ENCODE data around the gene FMO5.
"Not testable (repeated sequence)": the region's sequence is repeated elsewhere in the genome, so short reads cannot be mapped to it uniquely, and the experiment has no call there.

Gene FMO5

DNA sequence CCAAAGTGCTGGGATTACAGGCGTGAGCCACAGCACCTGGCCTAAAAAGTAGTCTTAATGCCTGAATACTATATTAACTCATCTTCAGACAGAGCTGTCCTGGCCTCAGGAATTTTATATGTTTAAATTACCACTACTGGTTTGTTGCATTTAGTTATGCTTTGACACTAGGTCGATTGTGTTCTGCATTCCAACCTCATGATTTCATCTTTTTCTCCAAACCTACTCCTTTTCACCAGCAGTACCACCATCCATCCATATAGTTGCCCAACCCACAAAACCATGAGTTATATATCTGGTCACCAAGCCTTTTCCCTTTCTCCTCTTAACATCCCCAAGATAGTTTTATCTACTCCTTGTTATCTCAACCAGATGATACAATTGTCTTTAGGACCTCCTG lies 22.6 kb downstream of the FMO5 start:
- DNase-seq (ENCODE audit: insufficient read length, low spot score), result no peak
- TF ChIP-seq POLR2A (IDR thresholded peaks at IDR 0.05; ENCODE audit: low read depth, low read length), result no peak
- FAIRE-seq, result peak; percentile 50

- no peak for TF ChIP-seq POLR2A (IDR thresholded peaks at IDR 0.05; ENCODE audit: low read depth, low read length)
- no peak for FAIRE-seq
- no peak for DNase-seq (ENCODE audit: insufficient read length, low spot score)
Measured at GRCh38 chr1:147201786-147202185, 23.4 kb downstream of the FMO5 start.

DNA sequence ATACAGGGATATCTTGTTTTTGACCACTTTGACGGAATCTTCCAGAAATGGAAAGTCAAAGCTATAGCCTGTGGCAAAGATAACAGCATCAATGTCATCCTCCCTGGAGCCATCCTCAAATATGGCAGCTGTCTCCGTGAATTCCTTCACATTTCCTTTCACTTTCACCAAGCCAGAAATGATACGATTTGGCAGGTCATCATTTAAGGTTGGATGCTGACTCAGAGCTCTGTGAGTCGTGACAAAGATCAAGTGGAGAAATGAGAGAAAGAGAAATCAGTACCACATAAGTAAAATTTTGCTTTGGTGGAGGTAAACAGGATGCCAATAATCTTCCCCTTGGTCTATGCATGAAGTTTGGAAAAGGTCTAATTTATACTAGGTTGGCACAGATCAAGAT lies 23.9 kb downstream of the FMO5 start:
- DNase-seq (ENCODE audit: insufficient read length, low spot score), result no peak
- no peak for TF ChIP-seq POLR2A (IDR thresholded peaks at IDR 0.05; ENCODE audit: low read depth, low read length)
- FAIRE-seq, result peak; percentile 82

DNA sequence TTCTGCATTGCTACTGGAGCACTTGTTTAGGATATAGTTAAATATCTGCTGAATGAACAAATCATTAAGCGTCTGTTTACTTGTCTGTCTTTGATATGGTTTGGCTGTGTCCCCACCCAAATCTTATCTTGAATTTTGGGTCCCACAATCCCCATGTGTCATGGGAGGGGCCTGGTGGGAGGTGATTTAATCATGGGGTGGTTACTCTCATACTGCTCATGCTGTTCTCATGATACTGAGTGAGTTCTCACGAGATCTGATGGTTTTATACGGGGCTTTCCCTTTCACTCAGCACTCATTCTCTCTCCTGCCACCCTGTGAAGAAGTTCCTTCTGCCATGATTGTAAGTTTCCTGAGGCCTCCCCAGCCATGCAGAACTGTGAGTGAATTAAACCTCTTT lies 27.8 kb downstream of the FMO5 start:
- not testable (repeated sequence) for FAIRE-seq; DNase-seq (ENCODE audit: insufficient read length, low spot score)

GRCh38 chr1:147189514-147189913 lies 35.6 kb downstream of the FMO5 start:
- TF ChIP-seq POLR2A (IDR thresholded peaks at IDR 0.05; ENCODE audit: low read depth, low read length), result no peak
- DNase-seq (ENCODE audit: insufficient read length, low spot score), result no peak
- FAIRE-seq, result no peak

DNA sequence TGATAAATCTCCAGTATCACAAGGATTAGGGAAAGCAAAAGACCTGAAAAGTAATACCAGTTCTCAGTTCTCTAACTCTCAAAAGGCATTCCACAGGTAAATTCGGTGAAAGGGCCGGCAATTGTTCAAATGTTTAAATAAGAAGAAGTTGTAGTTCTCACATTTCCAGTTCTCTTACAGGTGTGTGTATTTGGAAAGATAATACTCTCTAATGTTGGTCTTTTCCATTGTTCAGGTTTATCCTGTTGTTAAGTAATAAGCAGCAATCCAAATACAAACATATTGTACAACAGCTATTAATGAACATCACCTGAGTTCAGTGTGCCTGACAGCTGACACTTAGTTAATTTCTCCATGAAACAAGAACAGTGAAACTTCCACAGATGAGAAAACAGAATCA lies 39.7 kb downstream of the FMO5 start:
- no peak for FAIRE-seq
- DNase-seq (ENCODE audit: insufficient read length, low spot score), result no peak
- no peak for TF ChIP-seq POLR2A (IDR thresholded peaks at IDR 0.05; ENCODE audit: low read depth, low read length)

DNA sequence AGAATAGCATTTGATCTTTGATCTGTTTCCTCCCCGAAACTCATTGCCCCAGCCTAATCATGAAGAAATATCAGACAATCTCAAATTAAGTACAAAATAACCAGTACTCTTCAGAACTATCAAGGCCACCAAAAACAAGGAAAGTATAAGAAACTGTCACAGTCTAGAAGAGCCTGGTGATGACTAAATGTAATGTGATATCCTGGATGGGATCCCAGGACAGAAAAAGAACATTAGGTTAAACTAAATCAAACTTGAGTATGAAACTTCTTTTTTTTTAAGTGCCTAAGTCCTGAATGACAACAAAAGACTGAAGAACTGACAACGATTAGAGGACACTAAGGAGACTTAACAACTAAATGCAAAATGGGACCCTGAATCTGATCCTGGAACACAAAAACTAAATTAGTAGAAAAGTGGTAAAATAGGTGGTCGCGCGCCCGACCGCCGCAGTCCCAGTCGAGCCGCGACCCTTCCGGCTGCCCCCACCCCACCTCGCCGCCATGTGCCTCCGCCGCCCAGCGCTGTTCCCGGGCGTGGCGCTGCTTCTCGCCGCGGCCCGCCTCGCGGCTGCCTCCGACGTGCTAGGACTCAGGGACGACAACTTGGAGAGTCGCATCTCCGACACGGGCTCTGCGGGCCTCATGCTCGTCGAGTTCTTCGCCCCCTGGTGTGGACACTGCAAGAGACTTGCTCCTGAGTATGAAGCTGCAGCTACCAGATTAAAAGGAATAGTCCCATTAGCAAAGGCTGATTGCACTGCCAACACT lies 47.3 kb downstream of the FMO5 start:
- peak; percentile 43 for FAIRE-seq
- no peak for DNase-seq (ENCODE audit: insufficient read length, low spot score)
- TF ChIP-seq POLR2A (IDR thresholded peaks at IDR 0.05; ENCODE audit: low read depth, low read length), result no peak

- FAIRE-seq, result no peak
- TF ChIP-seq POLR2A (IDR thresholded peaks at IDR 0.05; ENCODE audit: low read depth, low read length), result peak; percentile 36; the same call in 1 of the 2 replicates
- peak; percentile 86 for DNase-seq (ENCODE audit: insufficient read length, low spot score)
Measured at GRCh38 chr1:147172168-147173016, 52.7 kb downstream of the FMO5 start, which contains the start of gene PRKAB2. PRKAB2 (minus strand) TSS chr1:147172470; CDS start chr1:147172144, 326 bp downstream.

DNA sequence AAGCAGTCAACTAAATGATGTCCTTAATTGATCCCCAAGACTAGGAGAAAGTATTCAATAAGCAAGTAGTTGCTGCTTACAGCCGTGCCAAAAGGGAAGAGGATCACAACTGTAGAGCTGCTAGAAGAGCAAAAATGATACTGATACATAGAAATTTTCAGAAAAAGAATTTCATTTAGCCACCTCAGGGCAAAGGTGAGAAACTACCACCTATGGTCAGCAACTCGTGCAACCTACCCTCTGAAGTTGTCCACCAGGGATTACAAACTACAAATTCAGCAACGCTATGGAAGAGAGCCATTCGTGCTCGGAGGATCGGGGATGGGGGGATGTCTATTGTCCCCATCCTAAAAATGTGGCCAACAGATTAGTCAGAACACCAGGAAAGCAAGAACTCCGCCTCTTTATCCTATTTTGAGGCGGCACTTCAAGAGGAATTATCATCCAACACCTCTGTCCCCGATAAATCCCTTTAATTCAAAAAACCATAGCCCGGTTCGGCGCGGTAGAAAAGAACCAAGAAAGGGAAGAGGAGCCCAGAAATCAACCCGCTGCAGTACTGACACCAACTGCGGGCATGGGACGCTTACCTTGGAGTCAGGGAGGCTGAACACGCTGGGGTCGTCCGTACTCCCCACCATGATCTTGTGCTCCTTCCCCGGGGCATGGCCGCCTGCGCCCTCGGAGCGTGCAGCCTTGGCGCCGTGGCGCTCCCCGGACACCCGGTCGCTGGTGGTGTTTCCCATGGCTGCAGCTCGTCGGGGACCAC lies 53.6 kb downstream of the FMO5 start:
- no peak for DNase-seq (ENCODE audit: insufficient read length, low spot score)
- no peak for FAIRE-seq
- TF ChIP-seq POLR2A (IDR thresholded peaks at IDR 0.05; ENCODE audit: low read depth, low read length), result no peak

DNA sequence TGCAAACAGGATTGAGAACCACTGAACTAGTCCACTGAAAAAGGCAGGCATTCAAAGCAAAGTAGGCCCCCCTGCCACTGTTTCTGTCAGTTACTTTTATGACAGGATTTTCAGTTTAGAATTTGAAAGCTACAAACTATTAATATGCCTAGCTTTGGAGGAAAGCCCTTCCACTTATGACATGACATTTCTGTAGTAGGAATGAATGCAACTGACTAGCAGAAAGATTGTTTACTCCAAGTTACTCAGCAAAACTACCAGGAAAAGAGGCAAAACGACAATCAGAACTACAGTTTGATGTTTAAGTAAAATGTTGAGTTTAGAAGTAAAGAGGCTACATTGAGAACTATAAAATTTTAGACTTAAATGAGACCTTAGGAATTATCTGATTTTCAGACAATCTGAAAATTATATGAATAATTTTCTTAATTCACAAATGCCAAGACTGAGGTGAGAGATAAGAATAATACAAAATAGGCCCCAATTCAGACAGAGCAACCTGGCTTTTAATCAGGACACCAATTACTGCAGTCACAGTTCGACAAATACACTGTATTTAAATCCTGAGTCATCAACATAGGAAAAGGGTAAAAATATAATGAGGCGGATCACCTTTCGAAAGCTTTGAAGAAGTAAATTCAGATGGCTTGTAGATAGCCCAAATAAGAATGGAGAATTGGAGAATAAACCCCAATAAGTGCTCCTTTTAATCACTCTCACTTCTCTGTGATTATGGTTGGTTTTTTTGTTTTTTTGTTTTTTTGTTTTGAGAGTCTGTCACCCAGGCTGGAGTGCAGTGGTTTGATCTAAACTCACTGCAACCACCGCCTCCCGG lies 55.1 kb downstream of the FMO5 start:
- TF ChIP-seq POLR2A (IDR thresholded peaks at IDR 0.05; ENCODE audit: low read depth, low read length), result no peak
- FAIRE-seq (no peak), DNase-seq (ENCODE audit: insufficient read length, low spot score) (no peak)

- no peak for FAIRE-seq
- TF ChIP-seq POLR2A (IDR thresholded peaks at IDR 0.05; ENCODE audit: low read depth, low read length), result no peak
- no peak for DNase-seq (ENCODE audit: insufficient read length, low spot score)
Measured at GRCh38 chr1:147169171-147169570, 56.0 kb downstream of the FMO5 start.

- no peak for FAIRE-seq
- TF ChIP-seq POLR2A (IDR thresholded peaks at IDR 0.05; ENCODE audit: low read depth, low read length), result no peak
Measured at GRCh38 chr1:147168626-147169058, 56.5 kb downstream of the FMO5 start.

GRCh38 chr1:147167365-147167764 lies 57.8 kb downstream of the FMO5 start:
- no peak for TF ChIP-seq POLR2A (IDR thresholded peaks at IDR 0.05; ENCODE audit: low read depth, low read length)
- FAIRE-seq (peak; percentile 65), DNase-seq (ENCODE audit: insufficient read length, low spot score) (peak; percentile 68)

More at GRCh38 chr1:147168626-147169058, 56.5 kb downstream of the FMO5 start:
- DNase-seq (ENCODE audit: insufficient read length, low spot score), result no peak

Data from H54 (cell line).